GM19324 (cell line): ENCODE results near the gene SCO2.

Experiments used
- ATAC-seq: cut with Tn5 transposase; IDR thresholded peaks from one replicate; pipeline ENCODE4 v1.9.1; 2021; ENCODE audit warnings: mild to moderate bottlenecking, moderate library complexity; ENCODE audit not compliant: unreplicated experiment, low FRiP score

Gene SCO2

GRCh38 chr22:50482107-50483074 is 43.0 kb downstream of the SCO2 start:
- no peak for ATAC-seq

- ATAC-seq, result no peak
Observed at GRCh38 chr22:50481440-50482106, 43.8 kb downstream of the SCO2 start, which contains the start of gene ADM2. Gene ADM2 (plus strand): TSS chr22:50481543. CDS start chr22:50481848, 305 bp downstream.

- ATAC-seq, result no peak
Observed at GRCh38 chr22:50481045-50481439, 44.4 kb downstream of the SCO2 start.

GRCh38 chr22:50479721-50480120 is 45.7 kb downstream of the SCO2 start:
- no peak for ATAC-seq

- ATAC-seq, result no peak
Observed at GRCh38 chr22:50477923-50478322, 47.5 kb downstream of the SCO2 start.

- ATAC-seq, result no peak
Observed at GRCh38 chr22:50476868-50477267, 48.5 kb downstream of the SCO2 start.

GRCh38 chr22:50475652-50476002 is 49.8 kb downstream of the SCO2 start:
- no peak for ATAC-seq

- peak; percentile 81 for ATAC-seq
Observed at GRCh38 chr22:50474710-50475651, 50.4 kb downstream of the SCO2 start, which contains the start of gene SBF1. Gene SBF1 (minus strand): TSS chr22:50475035. CDS start chr22:50474840, 195 bp downstream.

GRCh38 chr22:50473855-50474671 is 51.3 kb downstream of the SCO2 start:
- no peak for ATAC-seq
